ENCODE measurements around the gene DPP4.
"Not testable (repeated sequence)": the region's sequence is repeated elsewhere in the genome, so short reads cannot be mapped to it uniquely, and the experiment has no call there.

DPP4 gene

DNA sequence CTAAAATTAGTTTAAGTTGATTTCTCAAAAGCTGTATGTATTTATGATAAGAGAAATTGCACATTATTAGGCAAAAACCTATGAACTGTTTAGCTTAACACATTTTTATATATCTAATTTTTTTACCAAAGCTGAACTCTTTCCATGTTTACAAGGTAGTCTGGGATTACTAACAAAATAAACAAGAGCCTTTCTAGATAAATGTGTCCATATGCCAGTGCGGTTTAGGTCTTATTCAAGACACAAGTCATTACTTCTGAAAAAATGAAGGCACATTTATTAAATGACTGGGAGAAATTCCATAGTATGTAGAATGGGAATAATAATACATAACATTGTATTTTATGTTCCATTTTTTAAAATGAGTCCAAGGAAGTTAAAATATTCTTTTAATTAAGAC is 82.0 kb downstream of the DPP4 start:
- DNase-seq = no peak

DNA sequence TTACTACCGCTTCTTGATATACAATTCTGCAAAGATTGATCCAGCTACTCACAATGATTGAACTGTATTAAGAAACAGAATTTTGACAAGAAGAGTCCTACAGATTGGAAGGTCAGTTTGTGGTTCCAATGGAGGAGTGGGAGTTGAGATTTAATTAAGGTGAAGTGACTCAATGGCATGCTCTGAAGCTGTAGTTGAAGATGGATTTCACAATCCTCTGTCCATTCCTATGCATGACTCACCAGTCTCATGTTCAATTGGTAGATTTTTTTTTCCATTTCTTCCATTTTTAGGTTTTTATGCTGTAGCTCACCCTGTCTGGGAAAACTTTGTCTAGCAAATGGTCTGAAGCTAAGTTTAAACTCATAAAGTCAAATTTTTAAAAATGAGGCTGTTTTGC is 83.3 kb downstream of the DPP4 start:
- no peak for DNase-seq

DNA sequence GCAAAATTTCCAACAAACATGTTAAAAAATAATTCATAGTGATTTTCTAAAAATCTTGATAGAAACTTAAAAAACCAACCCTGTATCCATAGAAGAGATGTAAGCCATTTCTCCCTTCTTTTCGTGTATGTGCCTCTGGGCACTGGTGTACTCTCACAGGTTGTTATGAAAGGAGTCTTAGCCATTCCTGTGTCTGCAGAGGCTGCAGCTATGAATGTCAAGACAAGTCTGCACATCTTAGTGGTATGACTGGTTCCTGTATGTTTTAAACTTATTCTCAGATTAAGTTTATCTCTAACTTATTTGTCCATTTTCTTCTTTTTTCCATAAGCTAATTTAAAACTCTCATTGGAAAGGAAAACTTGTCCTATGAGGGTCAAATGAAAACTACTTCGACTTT is 84.0 kb downstream of the DPP4 start:
- no peak for DNase-seq

DNA sequence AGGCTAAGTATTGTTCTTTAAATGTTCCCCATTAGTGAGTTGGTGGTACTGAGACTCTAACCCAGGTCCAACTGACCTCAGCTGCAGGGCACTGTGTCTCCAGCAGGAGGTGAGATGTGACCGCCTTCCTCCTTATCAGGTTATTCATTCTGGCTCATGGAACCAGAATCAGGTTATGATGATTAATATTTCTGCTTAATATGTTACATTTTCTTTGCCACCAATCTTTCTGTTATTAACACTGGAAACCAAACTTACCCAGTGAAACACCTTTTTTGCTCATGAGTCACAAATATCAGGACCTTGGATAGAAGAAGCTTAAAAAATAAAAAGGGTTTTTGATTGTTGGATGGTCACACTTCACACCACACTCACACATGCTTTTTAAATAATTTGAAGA is 85.4 kb downstream of the DPP4 start:
- no peak for DNase-seq

DNA sequence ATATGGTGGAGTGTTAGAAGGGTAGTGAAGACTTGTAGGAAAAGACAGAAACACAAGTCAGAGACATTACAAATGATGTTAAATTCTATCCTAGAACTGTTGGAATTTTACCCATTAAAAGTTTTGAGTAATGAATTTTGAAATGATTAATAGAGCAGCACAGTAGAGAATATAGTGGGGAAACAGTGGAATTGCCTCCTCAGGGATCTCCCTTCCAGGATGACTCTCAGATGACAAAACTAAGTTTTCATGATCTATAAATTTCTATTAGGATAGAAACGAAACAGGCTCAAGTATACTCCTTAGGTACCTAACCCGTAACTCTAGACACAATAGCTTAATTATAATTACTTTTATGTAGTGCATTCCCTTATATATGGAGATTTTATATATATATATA is 86.7 kb downstream of the DPP4 start:
- DNase-seq = no peak

DNA sequence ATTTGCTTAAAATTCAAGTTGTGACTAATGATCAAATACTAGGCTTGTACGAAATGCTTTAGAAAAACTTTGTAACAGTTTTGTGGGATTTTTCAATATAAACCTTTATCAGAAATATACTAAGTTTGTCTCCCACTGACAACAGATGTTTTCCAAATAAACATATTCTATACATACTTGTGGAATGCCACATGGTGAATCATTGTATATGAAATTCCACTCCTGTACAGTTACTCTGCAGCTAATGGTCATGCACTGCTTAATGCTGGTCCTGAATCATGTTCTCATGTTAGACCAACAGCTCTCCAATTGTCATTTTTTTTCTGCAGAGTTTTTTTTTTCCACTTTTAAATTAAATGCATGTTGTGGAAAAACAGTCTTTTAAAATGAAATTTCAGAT is 90.1 kb downstream of the DPP4 start:
- DNase-seq = no peak

DNA sequence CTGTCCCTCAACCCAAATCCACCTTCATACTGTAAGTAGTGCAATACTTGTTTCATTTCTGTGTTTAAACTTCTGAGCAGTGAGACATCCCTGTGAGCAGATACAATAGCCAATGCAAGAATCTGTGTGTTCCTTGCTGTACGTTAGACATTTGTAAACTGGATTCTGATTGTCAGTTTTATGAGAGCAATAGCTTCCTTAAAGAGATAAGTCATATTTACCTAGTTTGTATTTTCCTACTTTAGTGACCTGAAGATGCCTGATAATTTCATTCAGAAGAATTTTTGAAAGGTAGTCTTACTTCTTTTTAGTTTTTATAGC is 90.7 kb downstream of the DPP4 start:
- no peak for DNase-seq

DNA sequence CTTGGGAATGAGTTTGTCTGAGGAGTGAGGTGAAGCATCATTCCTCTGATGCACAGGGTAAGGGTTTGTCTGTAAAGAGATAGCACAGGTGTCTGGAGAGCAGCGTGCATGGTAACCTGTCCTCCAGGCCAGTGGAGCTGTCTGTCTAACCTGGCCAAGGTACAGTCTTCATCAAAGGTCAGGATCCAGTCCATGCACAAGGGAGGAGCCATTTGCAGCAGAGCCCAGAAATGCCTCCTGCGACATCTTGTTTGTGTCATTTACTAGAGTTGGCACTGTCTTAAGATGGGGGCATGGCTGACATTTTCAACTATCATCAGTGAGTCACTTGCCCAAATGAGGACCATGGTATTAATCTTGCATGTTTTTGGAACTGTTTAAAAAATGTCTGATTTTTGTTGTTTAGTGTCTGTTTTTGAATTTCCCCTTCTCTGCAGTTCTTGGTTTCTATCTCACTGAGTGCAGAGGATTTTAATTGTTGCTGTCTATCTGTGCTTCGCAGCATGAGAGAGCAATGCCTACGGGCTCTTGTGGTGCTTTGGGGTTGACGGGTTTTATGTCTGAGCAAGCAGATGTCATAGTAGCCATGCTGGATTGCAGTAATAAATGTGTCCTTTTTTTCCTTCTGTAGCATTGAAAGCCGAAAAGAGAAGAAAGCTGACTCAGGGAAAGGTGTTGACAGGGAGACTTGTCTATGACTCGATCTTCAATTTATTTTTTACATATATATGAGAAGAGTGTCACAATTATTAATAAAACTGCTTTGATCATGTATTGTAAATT is 91.3 kb downstream of the DPP4 start:
- no peak for DNase-seq

DNA sequence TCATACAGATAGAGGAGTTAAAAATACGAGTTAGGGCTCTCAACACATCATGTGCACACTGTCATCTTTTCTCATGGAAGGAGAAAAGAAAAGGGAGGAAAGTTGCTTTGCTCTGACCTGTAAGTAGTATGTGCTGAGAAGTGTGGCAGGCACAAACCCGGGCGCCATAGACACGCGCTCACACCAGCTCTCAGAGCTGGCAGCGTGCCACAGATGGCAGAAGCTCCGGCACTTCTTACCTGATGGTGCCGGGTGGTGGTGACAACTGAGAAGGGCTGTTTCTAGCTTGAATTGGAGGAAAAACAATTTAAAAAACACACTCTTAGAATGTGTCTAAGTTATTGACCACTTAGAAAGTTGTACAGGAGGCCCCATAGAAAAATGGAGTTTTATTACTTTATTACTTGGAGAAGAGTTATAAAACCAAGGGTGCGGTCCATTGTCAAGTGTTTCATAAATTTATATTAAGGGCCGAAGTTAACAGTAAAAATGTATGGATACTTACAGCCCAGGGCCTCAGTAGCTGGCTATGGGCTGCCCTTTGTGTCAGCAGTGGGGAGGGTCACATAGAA is 92.2 kb downstream of the DPP4 start:
- no peak for DNase-seq

DNA sequence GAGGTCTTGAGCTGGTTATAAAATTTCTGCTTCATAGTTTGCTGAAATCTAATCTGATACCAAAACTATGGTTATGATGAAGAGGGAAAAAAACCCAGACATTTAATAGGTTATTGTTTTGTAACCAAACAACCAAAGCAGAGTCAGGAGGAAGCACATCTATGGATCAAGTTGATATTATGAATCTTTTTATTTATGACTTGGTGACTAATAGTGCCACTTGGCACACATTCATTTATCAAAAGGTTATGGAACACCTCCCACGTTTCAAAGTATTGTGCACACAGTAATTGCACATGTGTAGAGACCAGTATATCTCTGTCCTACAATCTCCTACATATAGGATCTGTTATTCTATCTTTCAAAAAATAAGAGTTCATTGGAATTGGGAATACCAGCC is 93.0 kb downstream of the DPP4 start:
- DNase-seq = no peak

DNA sequence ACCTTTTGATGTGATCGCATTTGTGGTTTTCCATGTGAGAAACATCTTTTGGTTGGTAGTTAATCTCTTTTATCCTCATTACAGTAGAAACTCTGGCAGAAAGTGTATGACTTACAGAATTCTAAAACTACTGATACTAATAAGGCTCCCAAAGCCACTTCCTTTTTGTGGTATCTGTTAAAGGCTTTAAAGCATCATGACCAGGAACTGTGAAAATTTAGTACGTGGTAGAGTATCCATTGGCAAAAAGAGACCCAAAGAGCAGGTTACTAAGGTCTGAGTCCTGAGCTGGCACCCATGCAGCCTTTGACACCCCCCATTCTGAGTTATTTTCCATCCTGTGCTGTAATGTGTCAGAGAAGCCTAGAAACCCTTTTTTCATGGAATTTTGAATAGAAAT is 94.5 kb downstream of the DPP4 start:
- DNase-seq = no peak

DNA sequence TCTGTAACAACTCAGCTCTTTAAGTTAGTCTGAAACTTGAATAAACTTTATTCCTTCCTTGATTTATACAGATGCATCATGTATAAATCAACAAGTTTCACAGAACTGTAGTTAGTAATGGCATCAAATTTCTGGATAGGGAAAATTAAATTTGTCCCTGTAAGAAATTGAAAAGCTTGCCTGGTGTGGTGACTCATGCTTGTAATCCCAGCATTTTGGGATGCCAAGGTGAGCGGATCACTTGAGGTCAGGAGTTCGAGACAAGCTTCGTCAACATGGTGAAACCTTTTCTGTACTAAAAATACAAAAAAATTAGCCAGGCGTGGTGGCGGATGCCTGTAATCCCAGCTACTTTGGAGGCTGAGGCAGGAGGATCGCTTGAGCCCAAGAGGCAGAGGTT is 96.1 kb downstream of the DPP4 start:
- DNase-seq = not testable (repeated sequence)

DNA sequence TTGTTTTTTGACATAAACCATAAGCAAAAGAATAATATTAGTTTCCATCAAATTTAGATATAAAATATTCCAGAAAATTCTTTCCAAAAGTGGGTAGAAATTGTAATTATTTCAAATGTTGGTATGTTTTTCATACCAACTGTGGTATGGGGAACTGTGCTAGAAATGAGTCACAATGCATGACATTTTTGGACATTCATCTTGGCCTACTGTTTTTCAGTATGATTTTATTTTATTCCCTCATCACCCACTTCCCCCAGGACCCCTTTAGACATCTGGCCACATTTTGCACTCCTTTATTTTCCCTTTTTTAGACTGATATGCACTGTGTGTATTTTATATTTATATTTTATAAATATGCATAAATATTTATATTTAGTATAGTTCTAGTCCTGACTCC is 97.1 kb downstream of the DPP4 start:
- no peak for DNase-seq

DNA sequence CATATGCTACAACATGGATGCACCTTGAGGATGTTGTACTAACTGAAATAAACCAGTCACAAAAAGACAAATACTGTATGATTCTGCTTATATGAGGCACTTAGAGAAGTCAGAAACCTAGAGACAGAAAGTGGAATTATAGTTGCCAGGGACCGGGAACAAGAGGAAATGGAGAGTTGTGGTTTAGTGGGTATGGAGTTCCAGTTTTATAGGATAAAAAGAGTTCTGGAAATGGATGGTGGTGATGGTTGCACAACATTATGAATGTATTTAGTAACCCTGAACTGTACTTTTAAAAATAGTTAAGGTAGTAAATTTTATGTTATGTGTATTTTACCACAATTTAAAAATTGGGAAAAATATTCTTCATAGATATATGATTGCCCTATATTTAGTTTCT is 97.7 kb downstream of the DPP4 start:
- no peak for DNase-seq

DNA sequence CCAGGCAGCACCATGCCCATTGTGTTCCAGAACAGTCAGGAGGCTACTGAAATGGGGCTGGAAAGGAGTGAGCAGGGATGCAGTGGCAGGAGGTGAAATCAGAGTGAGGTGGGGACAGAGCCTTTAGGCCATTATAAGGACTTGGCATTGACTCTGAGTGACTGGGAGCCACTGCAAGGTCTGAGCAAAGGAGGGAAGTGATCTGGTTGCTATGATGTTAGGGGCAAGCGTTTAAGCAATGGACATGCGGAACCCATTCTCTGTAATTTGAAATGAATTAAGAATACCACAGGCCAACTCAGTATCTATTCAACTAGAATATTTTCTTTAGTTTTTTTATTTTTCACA is 98.2 kb downstream of the DPP4 start:
- DNase-seq = no peak

DNA sequence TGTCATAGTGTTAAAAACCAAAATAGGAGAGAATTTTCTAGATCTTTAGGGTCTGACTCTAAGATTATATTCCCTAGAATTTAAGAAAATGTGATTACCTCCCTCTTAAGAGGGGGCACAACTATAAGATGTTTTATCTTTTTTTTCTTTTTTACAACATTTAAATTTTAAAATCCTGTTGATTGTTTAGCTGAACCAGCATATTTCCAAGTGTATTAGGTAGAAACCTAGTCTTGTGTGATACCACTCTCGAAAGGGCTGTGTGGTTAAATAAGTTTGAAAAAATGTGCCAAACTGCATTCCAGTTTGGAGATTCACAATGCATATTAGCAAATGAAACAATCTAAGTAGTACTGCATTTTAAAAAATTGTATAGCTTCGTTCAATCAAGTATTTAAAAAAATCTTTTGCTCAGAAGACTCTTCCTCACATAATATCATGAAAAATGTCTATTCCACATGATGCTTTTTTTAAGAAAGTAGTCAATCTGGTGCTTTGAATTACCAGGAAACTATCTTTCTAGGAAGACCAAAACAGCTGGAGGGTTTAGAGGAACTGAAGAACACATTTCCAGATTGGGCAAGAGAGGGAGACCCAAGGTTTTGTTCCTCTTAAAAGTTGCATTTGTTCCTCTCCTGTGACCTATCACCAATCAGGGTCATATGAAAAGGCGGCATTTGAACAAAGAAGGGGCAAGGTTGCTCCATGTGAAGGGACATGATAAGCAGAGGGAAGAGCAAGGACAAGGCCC is 98.8 kb downstream of the DPP4 start:
- DNase-seq = no peak

DNA sequence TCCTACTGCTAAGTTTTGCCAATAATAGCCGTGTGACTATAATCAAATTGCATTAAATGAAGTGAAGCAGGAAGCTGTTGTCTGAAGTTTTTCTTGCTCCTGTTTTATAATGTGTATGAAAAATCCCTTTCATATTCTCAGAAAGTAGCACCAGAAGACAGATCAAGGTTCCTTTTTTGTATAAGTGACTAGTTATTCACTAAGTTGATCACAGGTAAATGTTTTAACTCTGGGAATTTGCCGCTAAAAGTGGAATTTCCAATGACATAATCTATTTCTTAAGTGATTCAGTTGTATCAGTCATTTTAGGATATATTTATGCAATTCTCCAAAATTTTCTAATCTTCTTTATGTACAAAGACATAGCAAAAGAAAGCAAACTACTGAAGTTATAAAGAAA is 99.6 kb downstream of the DPP4 start:
- no peak for DNase-seq

DNA sequence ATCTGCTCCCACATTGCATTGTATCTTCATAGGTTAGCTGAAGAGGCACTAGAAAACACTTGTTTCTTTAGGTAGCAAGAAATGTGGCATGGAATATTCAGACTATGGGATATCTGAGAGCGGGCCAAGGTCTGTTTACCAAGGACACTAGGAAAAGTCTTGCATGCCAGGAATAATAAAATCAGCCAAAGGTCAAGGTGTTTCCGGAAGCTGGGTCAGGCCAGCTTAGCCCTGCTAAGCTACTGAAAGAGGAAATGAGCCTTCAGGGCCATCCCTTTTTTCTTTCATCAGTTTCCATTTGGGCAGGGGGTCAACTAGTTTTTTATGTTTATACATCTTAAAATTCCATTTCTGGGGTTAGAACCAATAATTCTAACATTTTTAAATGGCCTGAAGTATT is 101.1 kb downstream of the DPP4 start:
- no peak for DNase-seq

DNA sequence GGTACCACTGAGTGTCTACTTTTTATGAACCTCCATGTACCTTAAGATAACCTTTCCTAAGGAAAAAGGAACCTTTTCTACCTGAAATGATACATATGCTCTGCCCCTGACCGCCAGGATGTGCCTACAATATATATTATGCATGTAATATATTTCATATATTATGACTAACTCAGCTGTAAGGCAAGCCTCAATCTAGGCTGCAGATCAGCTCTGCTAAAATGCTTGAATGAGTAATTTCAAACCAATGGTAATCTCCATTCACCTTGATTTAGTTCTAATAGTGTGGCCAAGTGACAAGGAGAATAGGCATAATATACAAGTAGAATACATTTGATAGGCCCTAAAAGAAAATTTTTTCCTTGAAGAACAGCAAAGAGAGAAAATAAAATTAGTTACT is 101.8 kb downstream of the DPP4 start:
- no peak for DNase-seq

DNA sequence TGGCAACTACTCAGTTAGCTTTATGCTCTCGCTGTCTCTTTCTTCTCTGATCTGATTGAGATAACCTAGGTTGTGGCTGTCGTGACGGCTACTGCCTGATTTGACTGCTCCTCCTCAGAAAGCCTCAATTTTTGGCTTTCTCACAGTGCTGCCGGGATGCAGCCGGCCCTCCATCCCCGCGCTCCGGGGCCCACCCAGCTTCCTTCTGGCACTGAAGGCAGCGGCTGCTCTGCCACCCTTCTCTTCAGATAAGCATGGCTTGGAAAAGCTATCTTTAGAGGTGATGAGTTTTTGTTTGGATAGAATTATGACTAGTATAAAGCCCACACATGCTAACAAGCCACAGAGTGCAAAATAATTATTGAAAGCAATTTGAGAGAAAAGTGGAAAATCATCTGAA is 102.5 kb downstream of the DPP4 start:
- peak in 1 of 51 donors; percentile 31 for DNase-seq

DNA sequence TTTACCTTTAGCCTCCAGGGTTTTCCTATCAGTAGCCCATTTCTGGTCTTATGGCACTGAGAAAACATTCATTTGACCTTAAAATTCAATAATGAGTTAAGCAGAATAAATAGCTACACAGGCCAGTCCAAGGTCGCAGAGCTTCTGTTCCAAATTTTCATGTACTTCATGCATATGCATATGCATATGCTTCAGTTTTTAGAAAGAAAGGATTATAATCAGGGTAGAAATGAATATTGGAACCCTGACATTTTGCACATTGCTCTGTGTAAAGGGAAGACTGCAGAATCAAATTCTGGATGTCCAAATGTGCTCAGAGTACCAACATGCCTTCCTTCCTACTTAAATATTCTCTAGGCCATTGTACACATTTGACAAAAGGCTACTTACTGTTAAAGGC is 104.9 kb downstream of the DPP4 start:
- DNase-seq = no peak

DNA sequence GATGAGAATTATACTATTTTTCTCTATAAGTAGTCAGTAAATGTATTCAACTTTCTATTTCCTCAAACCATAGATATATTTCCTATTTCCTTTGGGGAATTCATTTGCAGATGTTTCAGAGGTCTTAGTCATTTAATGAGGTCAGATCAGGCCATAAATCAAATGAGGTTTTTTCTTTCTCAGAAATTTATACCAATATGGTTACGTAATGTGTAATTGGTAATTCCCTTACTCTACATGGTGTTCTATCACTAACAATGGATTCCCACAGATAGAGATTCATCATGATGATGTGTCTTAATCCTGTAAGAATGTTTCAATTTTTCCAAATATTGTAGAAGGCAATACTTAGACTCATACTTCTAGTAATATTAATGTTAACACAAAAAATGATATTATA is 108.0 kb downstream of the DPP4 start:
- no peak for DNase-seq

DNA sequence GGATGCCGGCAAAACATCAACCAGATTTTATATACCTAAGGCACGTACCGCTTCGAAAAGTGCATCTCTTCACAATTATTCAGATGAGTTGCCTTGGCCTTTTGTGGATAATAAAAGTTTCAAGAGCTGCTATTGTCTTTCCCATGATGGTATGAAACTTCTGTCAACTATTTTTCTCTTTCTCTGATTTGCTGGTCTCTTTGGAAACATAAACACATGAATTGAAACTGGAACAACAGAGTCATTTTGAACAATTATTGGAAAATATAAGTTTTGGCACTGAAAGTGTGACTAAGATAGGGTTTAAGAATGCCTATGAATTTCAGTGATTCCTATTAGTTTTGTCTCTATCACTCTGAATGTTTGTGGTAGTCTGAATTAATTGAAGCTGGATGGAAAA is 109.9 kb downstream of the DPP4 start:
- no peak for DNase-seq

Measured in hypothalamus (tissue), 51 donors.